B cell (primary cell): ENCODE measurements around the gene NAA60.

Experiments used
- EZH2 ChIP-seq: IDR thresholded peaks from 2 replicates; pipeline ENCODE4 v1.6.1; 2012; ENCODE audit warnings: borderline replicate concordance, low read depth, mild to moderate bottlenecking, moderate library complexity, low read length; ENCODE audit not compliant: insufficient read depth, poor library complexity, severe bottlenecking
- TF ChIP-seq, protein P1 (sequence below): fragments of 200-600 bp; IDR thresholded peaks from one replicate; pipeline ENCODE4 v1.8.0; 2022; ENCODE audit warnings: antibody characterized with exemption, mild to moderate bottlenecking

DNA sequence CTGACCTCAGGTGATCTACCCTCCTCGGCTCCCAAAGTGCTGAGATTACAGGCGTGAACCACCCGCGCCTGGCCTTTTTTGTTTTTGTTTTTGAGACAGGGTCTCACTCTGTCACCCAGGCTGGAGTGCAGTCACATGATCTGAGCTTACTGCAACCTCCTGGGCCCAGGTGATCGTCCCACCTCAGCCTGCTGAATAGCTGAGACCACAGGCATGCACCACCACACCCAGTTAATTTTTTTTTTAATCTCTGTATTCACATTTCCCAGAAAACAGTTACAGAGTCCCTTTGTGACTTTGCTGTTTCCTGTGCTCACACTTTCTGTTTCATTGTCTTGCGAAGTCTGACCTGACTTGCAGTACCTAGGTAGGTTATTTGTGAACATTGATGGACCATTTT, 60.0 kb downstream of the NAA60 start:
- TF ChIP-seq, protein P1, sequence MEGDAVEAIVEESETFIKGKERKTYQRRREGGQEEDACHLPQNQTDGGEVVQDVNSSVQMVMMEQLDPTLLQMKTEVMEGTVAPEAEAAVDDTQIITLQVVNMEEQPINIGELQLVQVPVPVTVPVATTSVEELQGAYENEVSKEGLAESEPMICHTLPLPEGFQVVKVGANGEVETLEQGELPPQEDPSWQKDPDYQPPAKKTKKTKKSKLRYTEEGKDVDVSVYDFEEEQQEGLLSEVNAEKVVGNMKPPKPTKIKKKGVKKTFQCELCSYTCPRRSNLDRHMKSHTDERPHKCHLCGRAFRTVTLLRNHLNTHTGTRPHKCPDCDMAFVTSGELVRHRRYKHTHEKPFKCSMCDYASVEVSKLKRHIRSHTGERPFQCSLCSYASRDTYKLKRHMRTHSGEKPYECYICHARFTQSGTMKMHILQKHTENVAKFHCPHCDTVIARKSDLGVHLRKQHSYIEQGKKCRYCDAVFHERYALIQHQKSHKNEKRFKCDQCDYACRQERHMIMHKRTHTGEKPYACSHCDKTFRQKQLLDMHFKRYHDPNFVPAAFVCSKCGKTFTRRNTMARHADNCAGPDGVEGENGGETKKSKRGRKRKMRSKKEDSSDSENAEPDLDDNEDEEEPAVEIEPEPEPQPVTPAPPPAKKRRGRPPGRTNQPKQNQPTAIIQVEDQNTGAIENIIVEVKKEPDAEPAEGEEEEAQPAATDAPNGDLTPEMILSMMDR, result no peak
- no peak for TF ChIP-seq EZH2
